ENCODE measurements around the gene PGAM4.

- TF ChIP-seq CTCF (IDR thresholded peaks at IDR 0.05) = no peak
- TF ChIP-seq POLR2AphosphoS5 (IDR thresholded peaks at IDR 0.05) = no peak
- no peak for TF ChIP-seq POLR2A (IDR thresholded peaks at IDR 0.05)
These were observed 16.1 kb downstream of the PGAM4 start for GRCh38 chrX:77953302-77953701.

Measured in prostate gland (tissue), 2 donors.